HEK293T (cell line): ENCODE results near the gene PAQR4.

Source experiments
- CTCF ChIA-PET: fragments of 350-600 bp; formaldehyde crosslinking; extraction: SDS; loops from one replicate; lab custom pipeline; 2021; ENCODE audit warnings: antibody characterized with exemption, inconsistent platforms; lab: Yijun Ruan, JAX
- POLR2A ChIA-PET: fragments of 350-600 bp; formaldehyde crosslinking; extraction: SDS; loops from one replicate; lab custom pipeline; 2020; ENCODE audit warnings: antibody characterized with exemption, inconsistent platforms; lab: Yijun Ruan, JAX
- DNase-seq: peaks from one replicate; pipeline ENCODE4 v3.0.0; 2012; ENCODE audit warnings: mixed read lengths; ENCODE audit errors: extremely low spot score
- ARNT ChIP-seq: fragments of 450-650 bp; IDR thresholded peaks from 2 replicates; pipeline ENCODE4 v1.6.1; 2017; ENCODE audit warnings: mild to moderate bottlenecking
- BHLHE40 ChIP-seq: fragments of 450-650 bp; IDR thresholded peaks from 2 replicates; pipeline ENCODE4 v1.6.1; 2016; ENCODE audit warnings: mild to moderate bottlenecking, moderate library complexity, borderline replicate concordance
- CTBP1 ChIP-seq: fragments of 450-650 bp; IDR thresholded peaks from 2 replicates; pipeline ENCODE4 v1.6.1; 2016; ENCODE audit warnings: borderline replicate concordance
- ELF4 ChIP-seq: fragments of 450-650 bp; IDR thresholded peaks from 2 replicates; pipeline ENCODE4 v1.6.1; 2017; ENCODE audit warnings: antibody characterized with exemption
- FOXA1 ChIP-seq: fragments of 450-650 bp; IDR thresholded peaks from 2 replicates; pipeline ENCODE4 v1.6.1; 2016; ENCODE audit warnings: mild to moderate bottlenecking
- FOXK2 ChIP-seq: fragments of 450-650 bp; IDR thresholded peaks from 2 replicates; pipeline ENCODE4 v1.6.1; 2016; ENCODE audit warnings: mild to moderate bottlenecking
- FOXM1 ChIP-seq: fragments of 450-650 bp; IDR thresholded peaks from 2 replicates; pipeline ENCODE4 v1.6.1; 2017; ENCODE audit warnings: mild to moderate bottlenecking, borderline replicate concordance
- HDGF ChIP-seq: fragments of 450-650 bp; IDR thresholded peaks from 2 replicates; pipeline ENCODE4 v1.6.1; 2017; ENCODE audit warnings: antibody characterized with exemption, borderline replicate concordance
- L3MBTL2 ChIP-seq: fragments of 450-650 bp; conservative IDR thresholded peaks from 2 replicates; pipeline ENCODE4 v1.6.1; 2016; ENCODE audit warnings: mild to moderate bottlenecking
- LEF1 ChIP-seq: fragments of 450-650 bp; IDR thresholded peaks from 2 replicates; pipeline ENCODE4 v1.6.1; 2017; ENCODE audit warnings: mild to moderate bottlenecking, borderline replicate concordance
- NFRKB ChIP-seq: fragments of 450-650 bp; IDR thresholded peaks from 2 replicates; pipeline ENCODE4 v1.6.1; 2016; ENCODE audit warnings: mild to moderate bottlenecking, moderate library complexity
- PKNOX1 ChIP-seq: fragments of 450-650 bp; IDR thresholded peaks from 2 replicates; pipeline ENCODE4 v1.6.1; 2016
- SP1 ChIP-seq: fragments of 450-650 bp; IDR thresholded peaks from 2 replicates; pipeline ENCODE4 v1.6.1; 2017
- SUZ12 ChIP-seq: fragments of 450-650 bp; IDR thresholded peaks from 2 replicates; pipeline ENCODE4 v1.6.1; 2016; ENCODE audit warnings: mild to moderate bottlenecking
- TARDBP ChIP-seq: fragments of 450-650 bp; IDR thresholded peaks from 2 replicates; pipeline ENCODE4 v1.6.1; 2016
- ZNF384 ChIP-seq: fragments of 450-650 bp; IDR thresholded peaks from 2 replicates; pipeline ENCODE4 v1.6.1; 2016

PAQR4 gene

GRCh38 chr16:2980227-2981176 is 11.4 kb downstream of the PAQR4 start, which contains the start of gene PKMYT1:
PKMYT1 (minus strand) TSS chr16:2980446; CDS start chr16:2979657, 789 bp downstream.
- ChIA-PET CTCF (interaction anchor here (0.6 to 1.0 kb wide), 5 partner anchors 38 to 124 kb away, joined by 3 to 6 read pairs (median 3); partner anchors contain the start of genes HCFC1R1 and THOC6), POLR2A (interaction anchor here (0.6 to 3.5 kb wide), 28 partner anchors 8 to 154 kb away, joined by 3 to 40 read pairs (median 4); partner anchors contain the start of genes FLYWCH2, KREMEN2, PAQR4 and TNFRSF12A)
- peak; percentile 99 for DNase-seq
- TF ChIP-seq NFRKB (no peak), L3MBTL2 (peak; percentile 21; the same call in 1 of the 2 replicates), FOXM1 (no peak), ELF4 (no peak; the same call in 1 of the 2 replicates)

GRCh38 chr16:2981177-2981898 is 12.2 kb downstream of the PAQR4 start:
- no peak for TF ChIP-seq NFRKB
- no peak for TF ChIP-seq ELF4
- no peak for DNase-seq

GRCh38 chr16:2981899-2982250 is 12.7 kb downstream of the PAQR4 start:
- no peak for DNase-seq
- TF ChIP-seq SP1 = no peak
- TF ChIP-seq PKNOX1 = no peak
- TF ChIP-seq CTBP1 = no peak
- no peak for TF ChIP-seq TARDBP
- TF ChIP-seq ZNF384 = no peak
- TF ChIP-seq L3MBTL2 = no peak
- CTCF ChIA-PET = interaction anchor here (0.7 to 0.9 kb wide), 2 partner anchors 12 to 37 kb away, joined by 4 read pairs; no protein-coding TSS in a partner anchor
- POLR2A ChIA-PET = interaction anchor here (1.0 to 3.5 kb wide), 5 partner anchors 10 to 41 kb away, joined by 3 to 40 read pairs (median 8); partner anchors contain the start of genes KREMEN2 and PAQR4

More at GRCh38 chr16:2981177-2981898, 12.2 kb downstream of the PAQR4 start:
- CTCF ChIA-PET = interaction anchor here (0.9 to 1.0 kb wide), 2 partner anchors 37 to 47 kb away, joined by 3 to 4 read pairs; no protein-coding TSS in a partner anchor
- POLR2A ChIA-PET = interaction anchor here (1.0 to 3.5 kb wide), 12 partner anchors 9 to 50 kb away, joined by 3 to 40 read pairs (median 6); partner anchors contain the start of genes KREMEN2, PAQR4 and TNFRSF12A

GRCh38 chr16:2982402-2982801 is 13.3 kb downstream of the PAQR4 start:
- ChIA-PET CTCF (interaction anchor here (0.7 kb wide), 1 partner anchor 11 kb away, joined by 4 read pairs; no protein-coding TSS in a partner anchor), POLR2A (interaction anchor here (1.1 to 3.5 kb wide), 2 partner anchors 17 to 31 kb away, joined by 3 to 30 read pairs; partner anchors contain the start of gene KREMEN2)
- DNase-seq = no peak
- TF ChIP-seq TARDBP = no peak

GRCh38 chr16:2983706-2984136 is 14.6 kb downstream of the PAQR4 start:
- POLR2A ChIA-PET = no interaction called here
- CTCF ChIA-PET = interaction anchor here (0.6 kb wide), 1 partner anchor 44 kb away, joined by 3 read pairs; no protein-coding TSS in a partner anchor

GRCh38 chr16:2985462-2985861 is 16.3 kb downstream of the PAQR4 start:
- ChIA-PET POLR2A (no interaction called here), CTCF (no interaction called here)
- DNase-seq = no peak
- TF ChIP-seq SP1 (no peak), FOXK2 (no peak), L3MBTL2 (no peak), BHLHE40 (no peak), SUZ12 (no peak), CTBP1 (no peak), TARDBP (no peak), HDGF (no peak)

More at GRCh38 chr16:2983706-2984136, 14.6 kb downstream of the PAQR4 start:
- peak; percentile 91 for DNase-seq
- TF ChIP-seq L3MBTL2 (peak; percentile 74), CTBP1 (no peak), ARNT (no peak), ZNF384 (no peak), FOXK2 (no peak), FOXM1 (no peak), FOXA1 (no peak), HDGF (no peak)

GRCh38 chr16:2985893-2986355 is 16.8 kb downstream of the PAQR4 start:
- TF ChIP-seq CTBP1 = no peak
- TF ChIP-seq FOXM1 = no peak
- no peak for TF ChIP-seq HDGF
- no peak for TF ChIP-seq ZNF384
- no peak for TF ChIP-seq BHLHE40
- TF ChIP-seq FOXK2 = no peak
- TF ChIP-seq ELF4 = no peak
- no peak for TF ChIP-seq L3MBTL2
- no peak for TF ChIP-seq PKNOX1
- TF ChIP-seq LEF1 = no peak
- no peak for TF ChIP-seq FOXA1
- TF ChIP-seq ARNT = no peak
- no peak for TF ChIP-seq SP1
- no peak for TF ChIP-seq SUZ12
- no peak for TF ChIP-seq NFRKB
- TF ChIP-seq TARDBP = no peak
- ChIA-PET POLR2A (no interaction called here), CTCF (no interaction called here)
- no peak for DNase-seq
